GM15510 (cell line): ENCODE results near the gene ZNF679.

ENCODE experiments used
- POLR2A ChIP-seq: IDR thresholded peaks from 3 replicates; pipeline ENCODE4 v1.6.1; 2011; ENCODE audit warnings: borderline replicate concordance; ENCODE audit not compliant: insufficient read length; ENCODE audit errors: extremely low read depth

ZNF679 gene

DNA sequence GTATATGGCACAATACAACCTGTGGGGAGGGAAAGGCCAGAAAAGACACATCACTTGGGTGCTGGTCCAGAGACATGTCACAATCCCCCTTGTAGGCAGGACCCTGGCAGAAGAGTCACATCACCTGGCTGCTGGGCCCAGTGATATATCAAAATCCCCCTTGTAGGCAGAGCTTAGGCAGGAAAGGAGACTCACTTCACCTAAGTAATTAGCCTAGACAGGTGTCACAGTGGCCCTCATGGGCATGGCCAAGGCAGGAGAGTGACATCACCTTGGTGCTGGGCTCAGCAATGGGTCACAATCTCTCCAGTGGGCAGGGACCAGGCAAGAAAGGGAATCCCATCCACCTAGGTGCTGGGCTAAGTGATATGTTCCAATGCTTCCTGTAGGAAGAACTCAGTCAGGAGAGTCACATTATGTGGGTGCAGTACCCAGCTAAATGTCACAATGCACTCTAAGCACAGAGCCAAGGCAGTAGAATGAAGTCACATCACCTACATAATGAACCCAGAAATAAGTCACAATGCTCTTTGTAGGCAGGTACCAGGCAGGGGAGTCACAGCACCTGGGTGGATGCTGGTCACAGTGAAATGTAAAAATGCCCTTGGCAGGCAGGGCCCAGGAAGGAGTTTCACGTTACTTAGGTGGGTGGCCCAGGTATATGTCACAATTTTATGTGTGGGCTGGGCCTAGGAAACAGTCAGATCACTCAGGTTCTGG is 66.6 kb downstream of the ZNF679 start:
- TF ChIP-seq POLR2A = no peak

DNA sequence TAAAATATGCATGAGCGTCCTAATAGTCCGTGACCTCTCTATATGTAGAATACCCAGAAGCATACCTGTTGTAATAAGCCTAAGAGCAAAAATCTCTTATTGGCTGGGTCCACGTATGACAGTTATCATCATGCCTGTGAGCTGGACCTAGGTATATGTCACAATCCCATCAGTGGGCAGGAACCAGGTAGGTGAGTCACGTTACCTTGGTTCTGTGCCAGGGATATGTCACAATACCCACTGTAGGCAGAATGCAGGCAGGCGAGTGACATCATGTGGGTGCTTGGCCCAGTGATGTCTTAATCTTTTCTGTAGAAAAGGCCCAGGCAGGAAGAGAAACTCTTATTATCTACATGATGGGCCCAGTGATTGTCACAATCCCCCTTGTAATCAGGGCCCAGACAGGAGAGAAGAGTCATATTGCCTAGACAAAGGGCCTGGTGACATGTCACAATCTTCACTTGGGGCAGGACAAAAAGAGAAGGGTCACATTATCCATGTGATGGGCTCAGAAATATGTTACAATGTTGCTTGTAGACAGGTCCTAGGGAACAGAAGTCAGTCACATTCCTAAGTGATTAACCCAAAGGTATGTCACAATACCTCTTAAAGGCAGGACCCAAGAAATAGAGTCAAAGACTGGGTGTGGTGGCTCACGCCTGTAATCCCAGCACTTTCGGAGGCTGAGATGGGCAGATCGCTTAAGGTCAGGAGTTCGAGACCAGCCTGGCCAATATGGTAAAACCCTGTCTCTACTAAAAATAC is 72.5 kb downstream of the ZNF679 start:
- no peak for TF ChIP-seq POLR2A

DNA sequence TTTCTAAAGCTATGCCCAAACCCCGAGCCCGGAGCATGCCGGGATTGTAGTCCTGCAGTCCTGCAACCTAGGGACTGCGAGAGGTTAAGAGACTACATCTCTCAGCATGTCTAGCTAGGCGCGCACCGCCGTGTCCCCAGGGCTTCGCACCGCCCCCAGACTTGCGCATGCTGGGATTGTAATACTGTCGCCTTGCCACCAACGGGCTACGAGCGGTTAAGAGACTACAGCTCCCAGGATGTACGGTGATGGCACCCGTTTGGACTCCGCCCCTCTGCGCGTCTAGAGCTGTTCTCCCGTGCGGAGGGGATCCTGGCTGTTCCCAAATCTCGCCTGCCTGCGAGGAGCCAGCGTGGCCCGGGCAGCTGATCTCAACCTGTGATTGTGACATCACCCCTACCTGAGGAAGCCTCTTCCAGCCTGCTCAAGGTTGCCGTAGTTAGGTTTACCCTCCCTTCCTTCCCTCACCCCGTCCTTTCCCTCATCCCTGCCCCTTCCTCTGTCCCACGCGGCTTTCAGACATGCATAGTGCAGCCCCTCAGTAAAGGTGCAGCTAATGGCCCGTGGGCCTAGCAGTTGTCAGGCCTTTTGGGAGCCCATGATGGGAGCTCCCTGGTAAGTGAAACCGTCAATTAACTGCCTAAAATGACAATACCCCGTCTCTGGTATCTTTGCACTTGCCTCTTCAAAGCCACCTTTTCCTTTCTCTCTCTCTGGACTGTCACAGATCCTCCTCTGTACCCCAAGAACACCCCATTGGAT is 79.2 kb downstream of the ZNF679 start:
- TF ChIP-seq POLR2A = peak; percentile 45

DNA sequence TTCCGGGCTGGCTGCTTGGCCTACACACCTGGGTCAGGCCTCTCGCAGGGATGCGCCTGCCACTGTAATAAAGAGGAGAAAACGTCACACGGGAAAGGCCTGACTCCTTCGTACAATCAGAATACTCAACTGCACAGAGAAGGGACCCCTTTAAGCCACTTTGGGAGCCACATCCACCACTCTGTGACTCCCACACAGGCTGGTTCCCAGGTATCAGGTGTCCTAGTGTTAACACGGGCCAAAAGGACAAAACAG is 79.7 kb downstream of the ZNF679 start:
- TF ChIP-seq POLR2A = no peak

DNA sequence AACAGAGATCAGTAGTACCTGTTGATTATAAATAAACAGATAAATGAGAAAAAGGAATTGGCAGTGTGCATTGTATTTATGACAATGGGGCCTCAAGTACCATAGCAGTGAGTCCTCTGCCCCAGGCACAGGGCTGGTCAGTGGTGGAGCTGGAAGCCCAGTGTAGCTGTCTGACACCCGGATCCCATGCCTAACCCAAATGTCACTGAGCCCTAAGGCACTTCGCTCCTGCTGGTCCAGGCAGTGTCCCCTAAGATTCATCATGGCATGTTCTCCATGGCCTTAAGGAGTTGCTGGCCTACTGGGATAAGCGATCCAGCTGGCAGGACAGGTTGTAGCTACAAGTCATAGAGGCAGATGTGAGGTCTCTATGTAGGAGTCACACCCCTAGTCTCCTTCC is 82.2 kb downstream of the ZNF679 start:
- TF ChIP-seq POLR2A = no peak

DNA sequence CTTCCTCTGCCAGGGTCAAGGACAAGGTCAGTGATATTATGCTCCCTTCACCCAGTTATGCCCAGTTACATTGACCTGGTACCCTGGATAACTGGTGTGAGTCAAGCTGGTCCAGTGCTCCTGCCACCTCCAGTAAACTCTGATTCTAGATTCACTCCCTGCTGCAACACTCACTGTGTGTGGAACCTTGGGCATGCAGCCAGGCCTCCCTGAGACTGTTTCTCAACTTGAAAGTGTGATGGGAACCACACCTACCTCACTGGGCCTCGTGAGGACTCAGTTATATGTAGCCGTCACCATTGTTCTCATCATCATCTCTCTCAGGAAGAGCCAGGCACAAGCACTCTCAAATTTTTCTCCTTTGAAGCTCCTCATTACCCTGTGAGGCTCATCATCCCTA is 84.6 kb downstream of the ZNF679 start:
- no peak for TF ChIP-seq POLR2A

DNA sequence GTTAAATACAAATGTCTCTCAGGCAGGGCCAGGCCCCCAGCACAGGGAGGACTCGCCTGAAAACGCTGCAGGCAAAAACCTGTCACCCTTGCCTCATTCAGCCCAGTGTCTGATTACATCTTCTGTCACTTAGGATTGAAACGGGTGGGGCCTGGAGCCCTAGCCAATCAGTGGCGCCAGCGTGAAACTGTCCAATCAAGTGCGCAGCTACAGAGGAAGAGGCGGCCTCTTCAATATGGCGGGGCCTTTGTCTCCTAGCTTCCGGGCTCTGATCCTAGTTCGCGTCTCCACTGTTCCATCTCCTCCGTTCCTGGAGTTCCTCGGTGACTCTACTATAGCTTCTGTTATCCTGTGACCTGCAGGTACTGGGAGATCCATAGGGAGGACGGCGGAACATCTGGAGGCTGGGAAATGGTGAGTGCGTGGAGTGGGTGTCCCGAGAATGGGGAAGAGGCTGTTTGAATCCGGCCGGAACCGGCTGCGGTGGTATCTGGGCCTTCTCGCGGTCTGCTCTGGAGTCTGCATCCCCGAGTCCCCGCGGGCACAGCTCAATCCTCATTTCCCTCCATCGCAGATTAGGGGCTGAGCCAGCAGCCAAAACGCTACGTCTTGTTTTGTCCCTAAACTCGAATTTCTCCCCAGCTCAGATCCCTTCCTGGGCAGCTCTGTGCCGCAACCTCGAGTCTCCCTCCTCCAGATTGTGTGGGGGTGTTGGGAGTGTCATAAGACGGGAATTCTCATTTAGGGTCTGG is 85.6 kb downstream of the ZNF679 start, which contains the start of gene ZNF736:
Gene ZNF736, plus strand, starts transcription at position 222 of the 752 bp plus-strand sequence. Its CDS starts 190 bp downstream, at position 412.
- peak; percentile 78 for TF ChIP-seq POLR2A

DNA sequence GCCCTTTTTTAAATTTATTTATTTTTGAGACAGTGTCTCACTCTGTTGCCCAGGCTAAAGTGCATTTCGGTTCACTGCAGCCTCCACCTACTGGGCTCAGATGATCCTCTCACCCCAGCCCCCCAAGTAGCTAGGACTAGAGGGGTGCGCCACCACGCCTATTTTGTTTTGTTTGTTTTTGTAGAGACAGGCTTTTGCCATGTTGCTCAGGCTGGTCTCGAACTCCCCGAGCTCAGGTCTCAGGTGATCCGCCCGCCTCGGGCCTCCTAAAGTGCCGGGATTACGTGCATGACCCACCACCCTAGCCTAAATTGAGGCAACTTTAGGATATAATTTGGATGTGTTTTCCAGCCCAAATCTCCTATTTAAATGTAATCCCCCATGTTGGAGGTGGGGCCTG is 86.3 kb downstream of the ZNF679 start:
- no peak for TF ChIP-seq POLR2A
